ENCODE measurements around the gene PCDHGA5.
"Not testable (repeated sequence)": the region's sequence is repeated elsewhere in the genome, so short reads cannot be mapped to it uniquely, and the experiment has no call there.

Gene PCDHGA5

GRCh38 chr5:141398608-141399007 is 34.6 kb downstream of the PCDHGA5 start:
- no peak overlapping the region for H3K4me3 ChIP-seq (ENCODE audit: low read depth in 1 of 2, low read length in 1 of 2)
- H3K9me3 ChIP-seq: peaks cover 21% of the 10 kb centered on the region
- H3K4me1 ChIP-seq (ENCODE audit: control insufficient read depth in 1 of 2, insufficient read depth in 1 of 2, low read depth in 1 of 2, low read length in 1 of 2): no peaks in the 10 kb centered on the region
- H3K27ac ChIP-seq: no peak overlapping the region
- H3K36me3 ChIP-seq: no peaks in the 10 kb centered on the region
- TF ChIP-seq CTCF (IDR thresholded peaks at IDR 0.05): no peak
- H3K27me3 ChIP-seq: peaks cover 98% of the 10 kb centered on the region

- Histone ChIP-seq H3K9me3 (peaks cover 15% of the 10 kb centered on the region), H3K27me3 (peaks cover 98% of the 10 kb centered on the region), H3K4me3 (ENCODE audit: low read depth in 1 of 2, low read length in 1 of 2) (no peak overlapping the region)
Observed at GRCh38 chr5:141399555-141400258, 35.7 kb downstream of the PCDHGA5 start.

GRCh38 chr5:141402553-141403243 is 38.7 kb downstream of the PCDHGA5 start, which contains the start of gene PCDHGA9:
Gene PCDHGA9, plus strand, starts transcription at chr5:141402778. Its CDS starts 175 bp downstream, at chr5:141402953.
- peaks cover 15% of the 10 kb centered on the region for H3K9me3 ChIP-seq
- no peaks in the 10 kb centered on the region for H3K4me1 ChIP-seq (ENCODE audit: control insufficient read depth in 1 of 2, insufficient read depth in 1 of 2, low read depth in 1 of 2, low read length in 1 of 2)
- no peaks in the 10 kb centered on the region for H3K36me3 ChIP-seq
- H3K27me3 ChIP-seq: peaks cover 98% of the 10 kb centered on the region
- H3K27ac ChIP-seq: no peak within 1 kb of the TSS
- H3K4me3 ChIP-seq (ENCODE audit: low read depth in 1 of 2, low read length in 1 of 2): no peak within 1 kb of the TSS
- TF ChIP-seq CTCF (IDR thresholded peaks at IDR 0.05): no peak

More at GRCh38 chr5:141399555-141400258, 35.7 kb downstream of the PCDHGA5 start:
- H3K27ac ChIP-seq: no peak overlapping the region
- no peaks in the 10 kb centered on the region for H3K4me1 ChIP-seq (ENCODE audit: control insufficient read depth in 1 of 2, insufficient read depth in 1 of 2, low read depth in 1 of 2, low read length in 1 of 2)
- TF ChIP-seq CTCF (IDR thresholded peaks at IDR 0.05): no peak
- H3K36me3 ChIP-seq: no peaks in the 10 kb centered on the region

GRCh38 chr5:141403387-141403786 is 39.4 kb downstream of the PCDHGA5 start:
- no peaks in the 10 kb centered on the region for H3K36me3 ChIP-seq
- H3K4me3 ChIP-seq (ENCODE audit: low read depth in 1 of 2, low read length in 1 of 2): no peak overlapping the region
- H3K4me1 ChIP-seq (ENCODE audit: control insufficient read depth in 1 of 2, insufficient read depth in 1 of 2, low read depth in 1 of 2, low read length in 1 of 2): no peaks in the 10 kb centered on the region
- peaks cover 100% of the 10 kb centered on the region for H3K27me3 ChIP-seq
- peaks cover 19% of the 10 kb centered on the region for H3K9me3 ChIP-seq
- H3K27ac ChIP-seq: no peak overlapping the region
- TF ChIP-seq CTCF (IDR thresholded peaks at IDR 0.05): no peak

- H3K36me3 ChIP-seq; H3K27ac ChIP-seq; H3K4me1 ChIP-seq (ENCODE audit: control insufficient read depth in 1 of 2, insufficient read depth in 1 of 2, low read depth in 1 of 2, low read length in 1 of 2); H3K4me3 ChIP-seq (ENCODE audit: low read depth in 1 of 2, low read length in 1 of 2): not testable (repeated sequence)
- peaks cover 21% of the 10 kb centered on the region for H3K9me3 ChIP-seq
- peaks cover 100% of the 10 kb centered on the region for H3K27me3 ChIP-seq
Observed at GRCh38 chr5:141407790-141408505, 44.0 kb downstream of the PCDHGA5 start, which contains the start of gene PCDHGB6. Gene PCDHGB6, plus strand, starts transcription at chr5:141408021. Its CDS starts 182 bp downstream, at chr5:141408203.

All from neutrophil (primary cell).